KMS-11 (cell line): Measurements from ENCODE around the gene CCS.

ENCODE experiments used
- H2AFZ ChIP-seq: fragments of 200-600 bp; sonication (generic); 2 replicates; pipeline ENCODE4 v1.6.1; 2016; ENCODE audit warnings: antibody characterized with exemption, mixed run types, low read depth
- H3K27ac ChIP-seq: fragments of 200-600 bp; sonication (generic); 2 replicates; pipeline ENCODE4 v1.6.1; 2016; ENCODE audit warnings: mild to moderate bottlenecking, mixed run types
- H3K27me3 ChIP-seq: fragments of 200-600 bp; sonication (generic); 2 replicates; pipeline ENCODE4 v1.6.1; 2017; ENCODE audit warnings: mild to moderate bottlenecking, low read depth, mixed run types, moderate library complexity; ENCODE audit not compliant: insufficient read depth
- H3K36me3 ChIP-seq: fragments of 200-600 bp; sonication (generic); 2 replicates; pipeline ENCODE4 v1.6.1; 2017; ENCODE audit warnings: mild to moderate bottlenecking, mixed run types; ENCODE audit not compliant: insufficient read depth
- H3K4me1 ChIP-seq: fragments of 200-600 bp; sonication (generic); 2 replicates; pipeline ENCODE4 v1.6.1; 2016; ENCODE audit warnings: mild to moderate bottlenecking, low read depth, mixed run types; ENCODE audit not compliant: poor library complexity, severe bottlenecking
- H3K4me2 ChIP-seq: fragments of 200-600 bp; sonication (generic); 2 replicates; pipeline ENCODE4 v1.7.0; 2016; ENCODE audit warnings: mild to moderate bottlenecking, mixed run types
- H3K4me3 ChIP-seq: fragments of 200-600 bp; sonication (generic); IDR thresholded peaks from 2 replicates; pipeline ENCODE4 v1.6.1; 2017; ENCODE audit warnings: low read depth, low read length, mixed read lengths; ENCODE audit not compliant: insufficient read depth
- H3K79me2 ChIP-seq: fragments of 200-600 bp; sonication (generic); 2 replicates; pipeline ENCODE4 v1.6.1; 2016; ENCODE audit warnings: low read depth, mixed run types; ENCODE audit not compliant: insufficient read depth
- H3K9ac ChIP-seq: fragments of 200-600 bp; sonication (generic); 2 replicates; pipeline ENCODE4 v1.6.1; 2016; ENCODE audit warnings: mild to moderate bottlenecking, mixed run types
- H4K20me1 ChIP-seq: fragments of 200-600 bp; sonication (generic); 2 replicates; pipeline ENCODE4 v1.6.1; 2016; ENCODE audit warnings: mild to moderate bottlenecking, mixed run types; ENCODE audit not compliant: insufficient read depth
- TF ChIP-seq, protein P1 (sequence below): fragments of 200-600 bp; sonication (generic); conservative IDR thresholded peaks from 2 replicates; pipeline ENCODE4 v1.6.1; 2017; ENCODE audit warnings: low read depth, mild to moderate bottlenecking, antibody characterized with exemption, low read length, moderate library complexity, mixed read lengths

The CCS gene

DNA sequence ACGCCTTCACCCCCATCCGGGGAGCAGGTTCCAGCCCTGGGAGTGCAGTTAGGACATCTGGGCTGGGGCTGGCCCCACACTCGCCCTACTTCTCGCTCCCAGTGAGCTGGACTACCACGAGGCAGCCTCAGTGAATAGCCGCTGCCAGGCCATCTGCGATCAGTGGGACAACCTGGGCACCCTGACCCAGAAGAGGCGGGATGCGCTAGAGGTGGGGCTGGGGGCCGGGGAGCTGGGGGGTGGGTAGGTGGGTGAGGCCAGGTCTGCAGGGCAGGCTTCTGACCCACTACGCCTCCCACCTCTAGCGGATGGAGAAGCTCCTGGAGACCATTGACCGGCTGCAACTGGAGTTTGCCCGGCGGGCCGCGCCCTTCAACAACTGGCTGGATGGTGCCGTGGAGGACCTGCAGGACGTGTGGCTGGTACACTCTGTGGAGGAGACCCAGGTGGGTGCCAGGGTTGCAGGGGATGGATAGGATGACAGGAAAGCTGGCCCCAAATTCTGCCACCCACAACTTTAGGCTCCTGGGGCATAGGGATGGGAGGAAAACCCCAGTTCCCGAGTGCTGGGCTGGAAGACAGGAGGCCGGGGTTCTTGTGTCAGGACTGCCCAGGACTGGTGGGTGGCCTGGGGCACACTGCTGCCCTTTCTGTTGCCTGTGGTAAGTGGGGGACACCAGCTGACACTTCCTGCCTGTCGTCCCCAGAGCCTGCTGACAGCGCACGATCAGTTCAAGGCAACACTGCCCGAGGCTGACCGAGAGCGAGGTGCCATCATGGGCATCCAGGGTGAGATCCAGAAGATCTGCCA lies 32.9 kb upstream of the CCS start:
- no peak overlapping the region for H3K4me2 ChIP-seq

DNA sequence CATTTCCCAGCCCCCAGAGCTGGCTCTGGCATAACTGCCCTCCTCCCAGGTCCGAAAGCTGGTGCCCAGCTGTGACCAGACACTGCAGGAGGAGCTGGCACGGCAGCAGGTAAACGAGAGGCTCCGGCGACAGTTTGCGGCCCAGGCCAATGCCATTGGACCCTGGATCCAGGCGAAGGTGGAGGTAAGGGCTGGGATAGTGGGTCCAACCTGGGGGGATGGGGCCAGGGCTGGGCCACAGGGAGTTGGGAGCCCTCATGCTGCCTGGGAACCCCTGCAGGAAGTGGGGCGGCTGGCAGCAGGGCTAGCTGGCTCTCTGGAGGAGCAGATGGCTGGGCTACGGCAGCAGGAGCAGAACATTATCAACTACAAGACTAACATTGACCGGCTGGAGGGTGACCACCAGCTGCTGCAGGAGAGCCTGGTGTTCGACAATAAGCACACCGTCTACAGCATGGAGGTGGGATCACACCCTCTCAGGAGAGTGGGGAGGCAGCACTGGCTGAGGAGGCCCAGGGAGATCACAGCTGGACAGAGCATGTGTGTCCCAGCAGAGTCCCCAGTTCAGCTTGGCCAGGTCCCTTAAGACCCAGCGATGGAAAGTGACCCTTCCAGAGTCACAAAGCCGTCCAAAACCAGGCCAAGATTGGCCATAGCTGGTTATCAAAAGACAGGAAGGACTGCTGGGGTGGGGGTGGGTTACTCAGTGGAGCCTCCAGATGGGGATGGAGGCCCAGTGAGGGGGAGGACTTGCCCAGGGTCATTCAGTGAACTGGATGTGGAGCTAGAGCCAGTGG lies 31.6 kb upstream of the CCS start:
- Histone ChIP-seq H3K27ac (no peak overlapping the region), H2AFZ (no peak overlapping the region), H3K79me2 (no peaks in the 10 kb centered on the region), H3K9ac (no peak overlapping the region), H3K4me2 (no peak overlapping the region), H3K4me3 (no peak overlapping the region), H3K4me1 (no peaks in the 10 kb centered on the region), H4K20me1 (no peaks in the 10 kb centered on the region), H3K36me3 (no peaks in the 10 kb centered on the region), H3K27me3 (peaks cover 5% of the 10 kb centered on the region; the same call in 1 of the 2 replicates)
- TF ChIP-seq, protein P1, sequence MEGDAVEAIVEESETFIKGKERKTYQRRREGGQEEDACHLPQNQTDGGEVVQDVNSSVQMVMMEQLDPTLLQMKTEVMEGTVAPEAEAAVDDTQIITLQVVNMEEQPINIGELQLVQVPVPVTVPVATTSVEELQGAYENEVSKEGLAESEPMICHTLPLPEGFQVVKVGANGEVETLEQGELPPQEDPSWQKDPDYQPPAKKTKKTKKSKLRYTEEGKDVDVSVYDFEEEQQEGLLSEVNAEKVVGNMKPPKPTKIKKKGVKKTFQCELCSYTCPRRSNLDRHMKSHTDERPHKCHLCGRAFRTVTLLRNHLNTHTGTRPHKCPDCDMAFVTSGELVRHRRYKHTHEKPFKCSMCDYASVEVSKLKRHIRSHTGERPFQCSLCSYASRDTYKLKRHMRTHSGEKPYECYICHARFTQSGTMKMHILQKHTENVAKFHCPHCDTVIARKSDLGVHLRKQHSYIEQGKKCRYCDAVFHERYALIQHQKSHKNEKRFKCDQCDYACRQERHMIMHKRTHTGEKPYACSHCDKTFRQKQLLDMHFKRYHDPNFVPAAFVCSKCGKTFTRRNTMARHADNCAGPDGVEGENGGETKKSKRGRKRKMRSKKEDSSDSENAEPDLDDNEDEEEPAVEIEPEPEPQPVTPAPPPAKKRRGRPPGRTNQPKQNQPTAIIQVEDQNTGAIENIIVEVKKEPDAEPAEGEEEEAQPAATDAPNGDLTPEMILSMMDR = no peak

More for the DNA sequence above, 32.9 kb upstream of the CCS start:
- H3K36me3 ChIP-seq = no peaks in the 10 kb centered on the region
- H3K27me3 ChIP-seq = peaks cover 5% of the 10 kb centered on the region; the same call in 1 of the 2 replicates
- no peaks in the 10 kb centered on the region for H3K79me2 ChIP-seq
- no peak overlapping the region for H3K4me3 ChIP-seq
- TF ChIP-seq, protein P1 = no peak
- H2AFZ ChIP-seq = no peak overlapping the region
- H3K9ac ChIP-seq = no peak overlapping the region
- no peaks in the 10 kb centered on the region for H4K20me1 ChIP-seq
- no peaks in the 10 kb centered on the region for H3K4me1 ChIP-seq
- no peak overlapping the region for H3K27ac ChIP-seq

DNA sequence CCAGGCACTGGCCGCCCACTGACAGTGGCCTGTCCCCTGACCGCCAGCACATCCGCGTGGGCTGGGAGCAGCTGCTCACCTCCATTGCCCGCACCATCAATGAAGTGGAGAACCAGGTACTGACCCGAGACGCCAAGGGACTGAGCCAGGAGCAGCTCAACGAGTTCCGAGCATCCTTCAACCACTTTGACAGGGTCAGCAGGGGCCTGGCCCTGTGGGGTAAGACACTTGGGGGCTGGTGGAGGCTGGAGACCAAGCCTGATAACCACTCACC lies 31.1 kb upstream of the CCS start:
- Histone ChIP-seq H3K36me3 (no peaks in the 10 kb centered on the region), H3K9ac (no peak overlapping the region), H3K4me2 (no peak overlapping the region), H3K27ac (no peak overlapping the region), H3K4me3 (no peak overlapping the region), H3K79me2 (no peaks in the 10 kb centered on the region), H3K4me1 (no peaks in the 10 kb centered on the region), H2AFZ (no peak overlapping the region), H3K27me3 (peaks cover 5% of the 10 kb centered on the region; the same call in 1 of the 2 replicates), H4K20me1 (no peaks in the 10 kb centered on the region)
- TF ChIP-seq, protein P1 = no peak

DNA sequence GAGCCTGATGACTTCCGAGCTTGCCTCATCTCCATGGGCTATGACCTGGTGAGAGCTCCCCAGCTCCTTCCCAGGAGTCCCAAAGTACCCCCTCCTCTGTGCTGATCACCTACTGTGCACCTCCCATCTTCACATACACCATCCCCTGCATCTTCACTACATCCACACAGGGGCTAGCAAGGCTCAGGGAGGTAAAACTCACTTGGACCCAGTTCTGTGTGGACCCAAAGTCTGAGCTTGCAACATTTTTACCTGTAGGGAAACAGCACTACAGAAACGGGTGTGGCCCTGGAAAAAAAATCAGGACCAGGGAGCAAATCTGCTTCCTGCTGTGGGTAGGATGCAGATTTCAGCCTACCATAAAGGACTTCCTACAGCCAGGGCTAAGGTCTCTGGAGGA lies 30.7 kb upstream of the CCS start:
- no peak overlapping the region for H2AFZ ChIP-seq
- H3K27me3 ChIP-seq = peaks cover 1% of the 10 kb centered on the region; the same call in 1 of the 2 replicates
- H4K20me1 ChIP-seq = no peaks in the 10 kb centered on the region
- TF ChIP-seq, protein P1 = no peak
- H3K4me1 ChIP-seq = no peaks in the 10 kb centered on the region
- H3K4me2 ChIP-seq = no peak overlapping the region
- H3K9ac ChIP-seq = no peak overlapping the region
- no peaks in the 10 kb centered on the region for H3K36me3 ChIP-seq
- no peak overlapping the region for H3K4me3 ChIP-seq
- H3K27ac ChIP-seq = no peak overlapping the region
- no peaks in the 10 kb centered on the region for H3K79me2 ChIP-seq
